Measurements from ENCODE around the gene HTN1.
"Not testable (repeated sequence)": the region's sequence is repeated elsewhere in the genome, so short reads cannot be mapped to it uniquely, and the experiment has no call there.

The HTN1 gene

GRCh38 chr4:70050138-70050537 lies at the start of gene HTN1:
TSS of gene HTN1 (plus strand) at chr4:70050438. CDS start at chr4:70053077, 2,639 bp downstream.
- not testable (repeated sequence) for DNase-seq (ENCODE audit: low read depth, low spot score)

GRCh38 chr4:70000711-70001110 lies 49.5 kb upstream of the HTN1 start:
- no peak for DNase-seq (ENCODE audit: low read depth, low spot score)

GRCh38 chr4:70002507-70002906 lies 47.7 kb upstream of the HTN1 start:
- no peak for DNase-seq (ENCODE audit: low read depth, low spot score)

- no peak for DNase-seq (ENCODE audit: low read depth, low spot score)
These were observed 41.5 kb upstream of the HTN1 start for GRCh38 chr4:70008771-70009170.

- DNase-seq (ENCODE audit: low read depth, low spot score): not testable (repeated sequence)
These were observed 31.2 kb upstream of the HTN1 start for GRCh38 chr4:70019006-70019405.

GRCh38 chr4:70023218-70023617 lies 27.0 kb upstream of the HTN1 start:
- no peak for DNase-seq (ENCODE audit: low read depth, low spot score)

GRCh38 chr4:70027011-70027410 lies 23.2 kb upstream of the HTN1 start:
- no peak for DNase-seq (ENCODE audit: low read depth, low spot score)

GRCh38 chr4:70028159-70028558 lies 22.1 kb upstream of the HTN1 start, which contains the start of gene HTN3:
TSS of gene HTN3 (plus strand) at chr4:70028459. CDS start at chr4:70030741, 2,282 bp downstream.
- not testable (repeated sequence) for DNase-seq (ENCODE audit: low read depth, low spot score)

- not testable (repeated sequence) for DNase-seq (ENCODE audit: low read depth, low spot score)
These were observed 12.7 kb upstream of the HTN1 start for GRCh38 chr4:70037559-70037958.

GRCh38 chr4:70039928-70040327 lies 10.3 kb upstream of the HTN1 start:
- DNase-seq (ENCODE audit: low read depth, low spot score): not testable (repeated sequence)

- DNase-seq (ENCODE audit: low read depth, low spot score): no peak
These were observed 8.5 kb upstream of the HTN1 start for GRCh38 chr4:70041652-70042286.

GRCh38 chr4:70056534-70056933 lies 6.3 kb downstream of the HTN1 start:
- DNase-seq (ENCODE audit: low read depth, low spot score): not testable (repeated sequence)

GRCh38 chr4:70057651-70058050 lies 7.4 kb downstream of the HTN1 start:
- no peak for DNase-seq (ENCODE audit: low read depth, low spot score)

- no peak for DNase-seq (ENCODE audit: low read depth, low spot score)
These were observed 8.9 kb downstream of the HTN1 start for GRCh38 chr4:70059149-70059548.

GRCh38 chr4:70062000-70062399 lies 11.8 kb downstream of the HTN1 start:
- DNase-seq (ENCODE audit: low read depth, low spot score): no peak

- no peak for DNase-seq (ENCODE audit: low read depth, low spot score)
These were observed 30.0 kb downstream of the HTN1 start for GRCh38 chr4:70080205-70080604.

- no peak for DNase-seq (ENCODE audit: low read depth, low spot score)
These were observed 49.0 kb downstream of the HTN1 start for GRCh38 chr4:70099206-70099605.
